ENCODE results near the gene SLC4A1AP. TPM values are rescaled to one million over a fixed set of nuclear protein-coding genes. Genes with fewer than 3 reads are reported as not detected.

Gene SLC4A1AP
- total RNA-seq, 1 experiment from 2014 or later: 19.8 TPM

DNA sequence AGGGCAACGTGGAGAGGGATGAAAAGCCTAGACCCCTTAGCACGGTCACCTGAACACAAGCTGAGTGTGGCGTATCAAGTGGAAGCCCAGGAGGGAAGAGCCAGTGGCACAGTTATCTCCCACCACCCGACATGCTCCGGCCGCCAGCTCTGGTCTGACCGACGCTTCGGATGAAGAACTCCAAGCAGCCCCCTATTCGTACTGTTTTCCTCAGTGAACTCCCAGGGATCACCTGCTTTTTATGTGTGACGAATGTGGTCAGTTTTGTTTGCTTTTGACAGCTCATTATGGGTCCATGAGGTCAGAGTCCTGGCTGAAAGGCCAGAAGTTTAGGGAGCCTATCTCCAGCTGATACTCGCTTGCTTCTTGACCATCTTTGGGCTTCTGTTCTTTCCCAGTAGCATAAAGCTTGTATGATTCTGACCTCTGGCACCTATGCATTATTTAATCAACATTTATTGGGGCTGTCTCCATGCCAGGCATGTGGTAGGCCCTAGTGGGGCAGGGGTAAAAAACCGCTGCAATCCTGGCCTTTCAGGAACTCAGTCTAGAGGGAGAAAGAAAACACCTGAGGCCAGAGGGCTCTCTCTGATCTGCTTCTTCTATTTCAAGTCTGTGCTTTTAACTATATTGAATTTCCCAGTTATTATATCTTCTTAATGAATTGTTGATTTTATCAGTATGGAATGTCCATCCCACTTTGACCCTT is 74.8 kb downstream of the SLC4A1AP start:
- no peak overlapping the region for H3K4me2 ChIP-seq (ENCODE audit: low read length)
- ATAC-seq (no peak), DNase-seq (ENCODE audit: low read depth, low spot score) (no peak)
- no peaks in the 10 kb centered on the region for H3K27me3 ChIP-seq (ENCODE audit: insufficient read depth, low read length)
- no peak overlapping the region for H3K9ac ChIP-seq (ENCODE audit: low read length)
- CTCF ChIA-PET: no interaction called here
- H3K4me1 ChIP-seq (ENCODE audit: control insufficient read depth in 1 of 2, insufficient read depth in 2 of 2, low read length in 2 of 2): peaks cover 0 to 10% of the 10 kb centered on the region in 2 experiments; a peak in 2 of 4 replicates
- H4K20me1 ChIP-seq (ENCODE audit: insufficient read depth): no peaks in the 10 kb centered on the region
- POLR2A ChIA-PET: interaction anchor here (0.7 kb wide), 1 partner anchor 19 kb away, joined by 3 read pairs; no protein-coding TSS in a partner anchor
- H3K4me3 ChIP-seq (replicated peaks in 1 of 2; ENCODE audit: low read depth in 1 of 2, low read length in 2 of 2): no peak overlapping the region
- H3K9me3 ChIP-seq (ENCODE audit: control insufficient read depth in 1 of 2, insufficient read depth in 1 of 2, low read depth in 1 of 2, low read length in 2 of 2): no peaks in the 10 kb centered on the region
- RAD21 ChIA-PET (ENCODE audit: low non-redundant PET in 1 of 2, low total read pairs in 2 of 2, uncharacterized antibody in 2 of 2, unreplicated experiment in 2 of 2): no interaction called here
- H3K36me3 ChIP-seq (ENCODE audit: control insufficient read depth in 1 of 2, insufficient read depth in 2 of 2, low read length in 2 of 2): no peaks in the 10 kb centered on the region
- H3K9me2 ChIP-seq (ENCODE audit: insufficient read depth): no peaks in the 10 kb centered on the region
- intact Hi-C loops (cut with micrococcal nuclease): no loop called here
- no peaks in the 10 kb centered on the region for H3K79me2 ChIP-seq (ENCODE audit: insufficient read depth, low read length)
- TF ChIP-seq EGR1 (IDR thresholded peaks at IDR 0.05; ENCODE audit: low read depth): no peak
- no peak for TF ChIP-seq TCF7L2 (IDR thresholded peaks at IDR 0.05; ENCODE audit: borderline replicate concordance, extremely low read depth, insufficient read depth, insufficient read length)
- TF ChIP-seq RAD21 (IDR thresholded peaks at IDR 0.05; ENCODE audit: low read depth): no peak
- TF ChIP-seq YY1 (IDR thresholded peaks at IDR 0.05; ENCODE audit: extremely low read depth, insufficient replicate concordance, low read depth, low read length): no peak
- no peak for TF ChIP-seq SIN3A (IDR thresholded peaks at IDR 0.05; ENCODE audit: low read depth)
- no peak for TF ChIP-seq EZH2phosphoT487 (IDR thresholded peaks at IDR 0.05; ENCODE audit: borderline replicate concordance)
- no peak for TF ChIP-seq ZNF274 (IDR thresholded peaks at IDR 0.05; ENCODE audit: low read depth, low read length)
- no peak for TF ChIP-seq ZFX (IDR thresholded peaks at IDR 0.05)
- TF ChIP-seq, protein P1, sequence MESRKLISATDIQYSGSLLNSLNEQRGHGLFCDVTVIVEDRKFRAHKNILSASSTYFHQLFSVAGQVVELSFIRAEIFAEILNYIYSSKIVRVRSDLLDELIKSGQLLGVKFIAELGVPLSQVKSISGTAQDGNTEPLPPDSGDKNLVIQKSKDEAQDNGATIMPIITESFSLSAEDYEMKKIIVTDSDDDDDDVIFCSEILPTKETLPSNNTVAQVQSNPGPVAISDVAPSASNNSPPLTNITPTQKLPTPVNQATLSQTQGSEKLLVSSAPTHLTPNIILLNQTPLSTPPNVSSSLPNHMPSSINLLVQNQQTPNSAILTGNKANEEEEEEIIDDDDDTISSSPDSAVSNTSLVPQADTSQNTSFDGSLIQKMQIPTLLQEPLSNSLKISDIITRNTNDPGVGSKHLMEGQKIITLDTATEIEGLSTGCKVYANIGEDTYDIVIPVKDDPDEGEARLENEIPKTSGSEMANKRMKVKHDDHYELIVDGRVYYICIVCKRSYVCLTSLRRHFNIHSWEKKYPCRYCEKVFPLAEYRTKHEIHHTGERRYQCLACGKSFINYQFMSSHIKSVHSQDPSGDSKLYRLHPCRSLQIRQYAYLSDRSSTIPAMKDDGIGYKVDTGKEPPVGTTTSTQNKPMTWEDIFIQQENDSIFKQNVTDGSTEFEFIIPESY (IDR thresholded peaks at IDR 0.05; ENCODE audit: extremely low read depth, insufficient replicate concordance, low read length): no peak
- TF ChIP-seq SP1 (IDR thresholded peaks at IDR 0.05; ENCODE audit: low read depth): no peak
- TF ChIP-seq EZH2 (IDR thresholded peaks at IDR 0.05): no peak
- no peak for TF ChIP-seq CEBPB (IDR thresholded peaks at IDR 0.05; ENCODE audit: low read depth)
- no peak overlapping the region for H3K27ac ChIP-seq (ENCODE audit: low read depth, low read length)
- H2AFZ ChIP-seq (ENCODE audit: low read depth, low read length, poor library complexity, severe bottlenecking): no peak overlapping the region
- no TSS peak for BruUV-seq (replicated peaks)

Data from HCT116 (cell line).